Activated CD4-positive, alpha-beta T cell treated with anti-CD3 and anti-CD28 coated beads, Interleukin-2, Interleukin-6, amounts not matched to agents 100 ng/mL and 50 ng/mL, durations not matched to agents 16 hours and 8 hours (primary cell): ENCODE measurements around the gene NCK1.
A peak's percentile ranks its signal among the peaks of the same experiment; 100 is the strongest.

Experiments used
- DNase-seq: peaks from one replicate; pipeline ENCODE4 v3.0.0-alpha.2; 2020

Gene NCK1

DNA sequence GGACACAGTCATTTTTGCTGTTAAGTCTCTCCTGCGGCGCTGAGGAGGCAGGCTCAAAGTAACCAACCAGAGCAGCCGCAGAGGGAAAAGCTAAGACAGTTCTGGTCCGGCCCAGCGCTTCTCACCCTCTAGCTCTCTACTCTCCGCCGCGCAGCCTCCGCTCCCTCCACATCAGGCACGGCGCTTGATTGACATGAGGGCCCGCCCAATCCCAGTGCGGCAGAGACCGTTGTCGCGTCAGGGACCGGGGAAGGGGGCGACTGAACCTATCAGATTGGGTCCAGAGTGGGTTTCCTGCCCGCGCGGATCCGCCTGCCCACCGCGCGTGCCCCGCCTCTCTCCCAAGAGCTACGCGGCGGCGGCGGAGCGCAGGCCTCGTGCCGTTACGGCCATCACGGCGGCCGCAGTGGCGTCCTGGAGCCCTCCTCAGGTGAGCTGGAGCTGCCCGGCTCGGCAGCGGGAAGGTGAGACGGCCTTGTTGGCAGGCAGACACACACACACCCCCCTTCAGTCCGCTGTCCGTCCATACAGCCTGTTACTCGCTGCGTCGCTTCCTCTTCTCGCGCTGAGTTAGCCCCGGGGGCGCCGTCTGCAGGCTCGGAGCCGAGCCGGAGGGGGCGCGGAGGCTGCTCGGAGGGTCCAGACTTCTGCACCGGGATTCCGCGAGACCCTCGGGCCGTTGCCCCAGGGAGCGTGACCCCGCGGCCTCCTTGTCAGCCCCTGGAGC is at the start of gene NCK1:
Gene NCK1 (plus strand): TSS at position 319 of the 727 bp plus-strand sequence. CDS start 65,794 bp downstream, outside the sequence.
- peak; percentile 99 for DNase-seq

DNA sequence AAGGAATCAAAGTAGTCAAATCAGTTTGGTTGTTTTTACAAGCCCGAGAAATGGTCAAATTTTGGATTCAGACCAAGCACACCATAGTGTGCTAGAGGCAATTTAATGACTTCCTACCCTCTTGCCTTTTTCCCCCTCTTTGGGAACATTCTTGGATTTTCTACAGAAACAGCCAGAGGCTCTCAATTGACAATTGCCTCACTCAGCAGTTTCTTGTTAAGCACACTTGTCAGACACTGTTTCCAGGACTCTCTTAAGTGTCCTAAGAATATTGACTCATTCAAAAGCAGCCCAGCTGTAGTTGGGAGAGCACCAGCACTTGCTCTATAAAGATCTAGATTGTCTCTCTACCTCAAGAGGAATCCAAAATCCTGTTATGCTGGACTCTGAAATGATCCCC is 44.6 kb upstream of the NCK1 start:
- DNase-seq = no peak

DNA sequence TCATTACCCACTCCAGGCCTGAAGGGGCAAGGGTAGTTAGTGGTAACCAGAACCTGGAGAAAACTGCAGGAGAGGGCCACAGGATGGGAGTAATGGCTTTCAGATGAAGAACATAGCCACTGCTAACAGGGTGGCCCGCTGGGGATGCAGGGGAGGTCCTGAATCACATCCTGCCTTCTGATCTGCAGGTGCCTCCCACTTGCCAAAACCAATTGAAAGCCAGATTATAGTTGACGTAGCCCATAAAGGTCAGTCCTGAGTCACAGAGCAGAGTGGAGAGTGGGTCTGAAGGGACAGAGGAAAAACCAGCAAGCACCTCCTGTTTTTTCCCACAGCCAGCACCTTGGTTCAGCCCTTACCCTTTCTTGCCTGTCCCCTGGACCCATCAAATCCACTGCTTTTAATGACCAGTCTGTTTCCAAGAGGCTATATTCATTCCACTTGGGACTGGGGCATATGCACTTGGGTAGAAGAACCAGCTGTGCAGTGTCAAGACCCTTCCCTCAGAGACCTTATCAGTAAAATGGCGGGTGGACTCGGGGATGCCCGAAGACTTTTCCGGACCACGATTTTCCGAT is 43.7 kb upstream of the NCK1 start:
- peak; percentile 25 for DNase-seq

DNA sequence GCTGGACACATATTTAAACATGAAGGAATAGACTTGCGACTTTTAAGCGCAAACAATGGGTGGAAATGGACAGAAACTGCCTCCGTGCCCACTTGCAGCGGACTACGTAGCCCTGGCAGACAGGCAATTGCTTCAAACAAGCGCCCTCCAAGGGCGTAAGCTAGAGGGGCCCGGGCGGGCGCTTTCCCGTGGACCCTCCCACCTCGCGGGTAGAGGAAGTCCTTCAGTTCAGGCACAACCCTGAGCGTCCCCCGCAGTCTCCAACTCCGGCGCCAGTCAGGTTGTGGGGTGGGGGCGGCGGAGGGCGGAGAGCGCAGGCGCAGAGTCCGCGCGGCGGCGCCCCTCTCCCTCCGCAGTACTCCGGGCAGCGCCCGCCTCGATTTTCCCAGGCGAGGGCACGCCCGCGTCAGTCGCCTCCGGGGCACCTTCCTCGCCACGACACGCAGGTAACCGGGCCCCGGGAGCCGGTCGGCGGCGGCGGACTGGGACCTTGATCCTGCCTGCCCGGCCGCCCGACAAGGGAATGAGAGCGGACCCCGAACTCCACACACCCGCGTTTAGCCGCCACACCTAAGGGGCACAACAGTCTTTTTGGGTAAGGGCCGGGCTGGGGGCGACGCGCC is 43.1 kb upstream of the NCK1 start, which contains the start of gene SLC35G2:
Gene SLC35G2 (plus strand): TSS at position 358 of the 623 bp plus-strand sequence. CDS start 35,335 bp downstream, outside the sequence.
- peak; percentile 22 for DNase-seq

DNA sequence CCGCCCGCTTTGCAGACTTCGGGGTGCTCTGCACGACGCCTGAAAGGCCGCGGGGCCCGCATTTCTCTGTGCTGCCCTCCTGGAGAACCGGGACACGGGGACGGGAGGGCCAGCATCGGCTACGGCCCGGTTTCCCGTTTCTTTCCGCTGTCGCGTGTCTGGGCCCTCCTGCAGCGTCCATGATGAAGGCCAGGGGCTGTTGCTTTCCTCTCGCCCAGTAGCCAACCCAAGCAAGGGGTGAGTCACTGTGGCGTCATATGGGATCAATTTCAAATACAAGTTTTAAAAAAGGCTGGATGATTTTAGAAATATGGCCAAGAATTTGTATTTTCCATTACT is 42.6 kb upstream of the NCK1 start:
- peak; percentile 13 for DNase-seq

DNA sequence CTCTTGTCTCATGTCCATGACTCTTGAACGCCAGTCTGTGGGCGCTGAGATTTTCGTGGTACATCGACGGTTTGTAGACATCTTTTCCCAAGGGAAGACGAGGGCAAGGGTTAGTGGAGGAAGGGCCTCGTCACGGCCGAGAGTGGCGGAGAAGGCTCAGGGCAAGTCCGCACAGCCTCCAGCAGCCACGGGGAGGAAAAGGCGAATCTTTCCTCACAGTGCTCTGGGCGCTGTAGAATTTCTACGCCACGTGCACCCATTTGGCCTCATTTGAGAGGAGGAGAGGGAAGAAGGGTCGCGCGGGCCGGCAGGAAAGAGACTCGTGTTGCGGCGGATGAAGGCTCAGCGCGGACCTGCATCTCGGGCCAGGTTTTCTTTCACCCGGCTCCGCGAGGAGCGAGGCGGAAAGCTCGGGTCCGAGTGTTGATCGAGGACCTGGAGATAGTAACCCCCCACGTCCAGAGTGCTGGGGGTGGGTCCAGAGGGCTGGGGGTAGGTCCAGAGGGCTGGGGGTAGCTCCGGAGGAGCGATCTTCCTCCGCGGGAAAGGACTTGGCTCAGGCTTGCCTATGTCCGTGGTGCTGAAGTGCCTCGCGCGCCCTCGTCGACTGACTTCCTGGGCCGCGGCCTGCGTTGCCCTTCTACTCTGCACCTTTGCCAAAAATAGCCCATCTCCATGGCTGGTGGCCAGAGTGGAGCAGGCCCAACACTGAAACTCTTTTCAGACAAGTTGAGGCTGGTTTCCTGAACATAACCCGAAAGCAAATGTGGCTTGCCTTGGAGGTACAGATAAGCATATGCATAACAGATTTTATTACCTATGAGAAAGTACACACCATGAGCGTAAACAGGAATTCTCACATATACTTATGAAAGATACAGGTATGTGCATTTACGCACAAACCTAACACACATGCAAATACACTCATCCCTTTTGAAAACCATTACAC is 42.0 kb upstream of the NCK1 start:
- DNase-seq = peak; percentile 23

DNA sequence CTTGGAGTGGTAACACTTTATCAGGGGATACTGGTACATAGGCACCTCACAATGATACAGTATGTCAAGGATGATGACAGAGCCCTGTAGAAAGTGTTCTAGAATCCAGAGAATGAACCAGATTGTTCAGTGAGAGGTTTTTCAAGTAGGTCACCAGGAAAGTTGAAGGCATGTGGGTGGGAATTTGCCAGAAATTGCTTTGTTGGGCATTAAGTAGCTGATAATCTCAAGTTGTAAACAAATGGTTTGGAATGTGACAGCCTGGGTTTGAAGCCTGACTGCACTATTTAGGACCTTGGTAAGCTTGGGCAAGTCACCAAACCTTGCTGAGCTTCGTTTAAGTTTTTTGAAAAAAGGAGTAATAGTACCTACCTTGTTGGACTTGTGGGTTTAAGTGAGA is 30.5 kb upstream of the NCK1 start:
- DNase-seq = no peak

DNA sequence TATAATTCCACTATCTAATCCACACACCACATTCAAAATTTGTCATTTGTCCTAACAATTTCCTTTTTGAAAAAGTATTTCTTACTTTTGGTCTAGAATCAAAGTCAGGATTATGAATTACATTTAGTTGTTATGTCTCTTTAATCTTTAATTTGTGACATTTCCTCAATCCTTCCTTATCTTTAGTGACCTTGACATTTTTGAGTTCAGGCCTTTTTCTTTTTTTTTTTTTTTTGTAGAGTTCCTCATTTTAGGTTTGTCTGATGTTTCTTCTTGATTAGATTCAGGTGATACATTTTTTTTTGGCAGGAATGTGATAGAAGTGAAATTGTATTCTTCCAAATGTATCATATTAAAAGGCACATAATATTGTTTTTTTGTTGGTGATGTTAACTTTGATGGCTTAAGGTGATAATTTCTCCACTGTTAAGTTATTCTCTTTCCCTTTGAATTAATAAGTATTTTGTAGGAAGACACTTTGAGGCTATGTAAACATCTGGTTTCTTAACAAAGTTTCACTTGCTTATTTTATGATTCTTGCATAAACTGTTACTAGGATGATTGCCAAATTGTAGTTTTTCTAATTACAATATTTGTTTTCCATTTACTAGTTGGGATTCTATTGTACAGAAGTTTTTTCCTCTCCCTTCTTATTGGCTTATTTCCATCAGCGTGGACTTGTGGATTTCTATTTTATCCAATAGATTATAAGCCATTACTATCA is 26.8 kb upstream of the NCK1 start:
- no peak for DNase-seq

DNA sequence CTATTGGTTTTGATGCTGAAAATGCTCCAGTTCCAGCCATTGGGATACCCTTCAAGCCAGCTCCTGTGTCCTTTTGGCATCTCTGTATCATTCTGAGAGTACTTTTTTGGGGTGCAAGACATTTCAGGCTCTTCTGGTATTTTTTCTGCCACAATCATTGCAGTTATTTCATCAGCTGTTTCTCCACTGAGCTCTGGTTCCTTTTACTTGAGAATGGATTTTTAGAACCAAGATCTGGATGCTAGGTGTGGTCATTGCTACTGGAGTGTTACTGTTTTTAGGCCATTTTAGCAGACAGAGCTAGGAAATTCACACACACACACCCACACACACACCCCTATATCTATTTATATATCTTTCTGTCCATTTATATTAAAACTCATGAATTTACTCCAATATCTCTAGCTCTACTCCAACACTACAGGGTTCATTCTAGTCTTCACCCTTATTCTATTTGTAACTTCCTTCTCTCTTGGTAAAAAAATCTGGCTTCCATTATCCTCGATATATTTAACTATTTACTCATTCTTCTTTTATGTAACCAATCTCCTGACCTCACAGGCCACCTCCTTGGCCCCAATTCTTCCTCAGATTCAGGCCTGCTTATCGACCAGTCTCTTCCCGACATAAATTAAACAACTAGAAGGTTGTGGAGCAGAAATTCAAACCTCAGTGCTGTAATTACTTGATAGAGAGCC is 26.0 kb upstream of the NCK1 start:
- DNase-seq = no peak

DNA sequence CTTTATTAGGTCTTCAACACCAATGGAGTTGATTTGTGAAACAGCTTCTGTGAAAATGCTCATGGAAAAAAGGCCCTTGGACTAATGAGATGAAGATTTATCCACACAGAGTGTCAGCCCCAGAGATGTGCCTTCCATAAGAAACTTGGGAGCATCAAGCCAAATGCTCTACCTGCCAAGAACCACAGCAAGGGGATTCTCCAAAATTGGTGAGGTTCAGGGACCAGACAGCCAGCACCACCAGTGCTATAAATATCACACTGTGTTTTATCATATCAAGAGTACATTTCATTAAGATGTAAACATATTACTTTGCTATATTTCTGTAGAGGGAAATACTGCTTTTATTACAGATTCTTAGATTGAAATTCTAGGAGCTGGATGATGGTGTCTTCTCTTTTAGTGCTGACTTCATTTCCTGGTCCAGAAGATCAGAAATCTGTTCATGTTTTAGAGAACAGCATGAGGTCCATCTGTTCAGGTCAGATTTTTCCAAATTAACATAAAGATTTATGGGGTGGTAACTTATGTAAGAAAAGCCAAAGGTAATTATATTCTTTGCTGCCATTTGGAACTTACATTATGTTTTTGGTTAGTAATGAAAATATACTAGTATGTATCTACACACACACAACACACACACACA is 25.4 kb upstream of the NCK1 start:
- DNase-seq = no peak

DNA sequence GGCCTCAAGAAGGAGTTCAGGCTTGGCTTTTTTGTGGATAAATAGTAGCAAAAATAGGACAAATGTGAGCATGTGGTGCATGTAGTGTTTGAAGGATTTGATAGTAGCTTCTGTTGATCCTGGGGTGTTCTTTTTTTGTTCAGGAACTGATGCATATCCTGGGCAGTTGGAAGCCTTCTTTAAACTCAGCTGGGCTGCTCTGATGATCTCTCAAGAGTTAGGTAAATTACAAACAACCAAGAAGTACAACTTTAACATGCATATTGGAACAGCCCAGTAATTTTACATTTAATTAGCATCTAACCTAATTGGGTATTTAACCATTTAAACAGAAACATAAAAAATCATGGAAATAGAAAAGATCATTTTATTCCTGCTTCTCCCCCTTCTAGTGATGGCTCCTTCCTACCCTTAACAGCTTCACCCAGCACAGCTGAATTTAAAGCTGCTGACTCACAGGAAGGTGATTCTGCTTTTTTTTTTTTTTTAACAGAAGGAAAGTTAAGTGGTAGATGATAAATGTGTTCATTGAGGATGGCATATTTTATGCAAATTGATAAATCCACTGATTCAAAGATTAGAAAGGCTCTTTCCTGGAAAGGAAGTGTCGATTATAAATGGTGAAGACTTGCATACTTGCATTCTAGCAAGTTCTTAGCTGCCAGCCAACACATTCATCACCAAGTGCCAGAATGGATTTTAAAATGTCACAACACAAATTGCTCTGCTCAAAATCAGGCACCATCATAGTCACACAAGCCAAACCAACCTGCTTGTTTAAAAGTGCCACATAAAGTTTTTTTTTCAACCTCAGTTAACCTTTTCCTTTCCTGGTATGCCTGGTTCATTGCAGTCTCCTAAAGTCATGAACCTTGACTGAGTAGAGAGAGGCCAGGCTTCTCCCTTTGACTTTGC is 23.1 kb upstream of the NCK1 start:
- no peak for DNase-seq

DNA sequence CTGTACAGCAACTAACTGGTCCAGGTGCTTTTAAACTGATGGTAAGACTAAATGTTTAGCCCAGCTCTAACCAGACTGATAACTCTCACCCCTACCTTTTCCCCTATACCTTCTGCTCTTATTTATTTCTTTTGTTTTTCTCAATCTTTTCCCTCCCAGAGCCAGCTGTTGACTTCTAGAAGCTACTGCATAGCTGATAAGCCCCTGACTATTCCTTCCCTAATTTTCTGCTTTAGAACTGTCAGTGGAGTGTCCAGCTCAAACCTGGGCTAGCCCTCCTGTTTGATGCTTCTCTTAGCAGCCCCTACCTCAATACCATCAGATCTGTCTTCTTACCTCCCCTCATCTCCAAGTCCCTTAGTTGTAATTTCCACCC is 22.5 kb upstream of the NCK1 start:
- no peak for DNase-seq

DNA sequence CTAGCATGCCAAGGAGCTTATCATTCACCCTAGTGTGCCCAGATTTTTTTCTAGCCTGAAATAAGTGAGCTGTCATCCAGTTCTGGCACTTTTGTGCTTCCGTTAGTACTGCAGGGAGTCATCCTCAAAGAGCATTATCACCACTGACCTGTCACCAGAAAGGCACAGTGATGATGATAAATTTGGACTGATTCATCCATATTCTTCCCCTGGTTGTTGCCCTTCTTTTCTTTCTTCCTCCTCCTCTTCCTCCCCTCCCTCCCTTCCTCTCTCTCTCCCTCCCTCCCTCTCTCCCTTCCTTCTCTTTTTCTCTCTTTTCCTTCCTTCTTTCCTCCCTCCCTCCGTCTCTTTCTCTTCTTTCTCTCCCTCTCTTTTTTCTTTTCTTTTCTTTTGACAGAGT is 21.8 kb upstream of the NCK1 start:
- no peak for DNase-seq

DNA sequence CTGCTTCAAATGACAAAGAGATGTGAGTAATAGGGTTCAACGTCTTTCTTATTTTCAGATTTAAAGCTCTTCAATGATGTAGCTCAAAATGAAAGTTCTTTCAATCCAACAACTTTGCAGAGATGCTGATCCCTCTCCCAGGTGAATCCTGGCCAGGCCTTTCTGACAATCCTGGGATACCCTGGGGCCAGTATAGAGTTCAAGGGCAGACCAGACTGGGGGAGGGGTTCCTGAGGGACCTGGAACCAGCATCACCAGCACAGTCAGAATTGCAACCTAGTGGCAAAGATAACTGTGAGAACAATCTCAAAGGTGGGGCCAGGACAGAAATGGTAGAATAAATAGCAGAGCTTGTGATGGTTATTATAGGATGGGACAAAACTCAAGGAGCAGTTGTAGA is 19.7 kb upstream of the NCK1 start:
- no peak for DNase-seq

DNA sequence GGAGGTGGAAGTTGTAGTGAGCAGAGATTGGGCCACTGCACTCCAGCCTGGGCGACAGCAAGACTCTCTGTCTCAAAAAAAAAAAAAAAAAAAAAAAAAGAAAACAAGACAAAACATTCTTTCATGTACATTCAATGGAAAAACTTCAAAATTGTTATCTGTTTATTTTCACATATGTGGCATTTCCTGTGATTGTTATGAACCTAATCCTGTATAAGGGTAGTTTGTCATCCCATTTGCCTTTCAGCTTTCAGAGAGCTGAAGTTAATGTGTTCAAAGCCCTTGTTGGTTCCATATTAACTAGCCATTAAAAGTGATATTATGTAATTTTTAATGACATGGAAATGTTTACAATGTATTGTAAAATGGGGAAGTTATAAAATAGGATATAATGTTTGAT is 17.3 kb upstream of the NCK1 start:
- DNase-seq = no peak

DNA sequence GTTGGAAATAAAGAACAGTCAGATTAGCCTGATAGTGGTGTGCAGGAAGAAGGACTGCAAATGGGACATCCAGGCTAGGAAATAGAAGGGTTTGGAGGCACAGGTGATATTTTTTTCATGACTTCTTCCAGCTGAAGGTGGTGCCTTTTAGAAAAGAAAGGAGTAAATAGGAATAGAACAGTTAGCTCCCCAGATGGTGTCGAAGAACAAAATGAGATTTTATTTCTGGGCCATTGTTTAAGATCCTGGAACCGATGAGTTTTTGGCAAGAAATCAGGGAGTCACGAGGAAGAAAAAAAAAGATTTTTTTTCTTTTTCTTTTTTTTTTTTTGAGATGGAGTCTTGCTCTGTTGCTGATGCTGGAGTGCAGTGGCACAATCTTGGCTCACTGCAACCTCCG is 9.8 kb upstream of the NCK1 start:
- DNase-seq = no peak

DNA sequence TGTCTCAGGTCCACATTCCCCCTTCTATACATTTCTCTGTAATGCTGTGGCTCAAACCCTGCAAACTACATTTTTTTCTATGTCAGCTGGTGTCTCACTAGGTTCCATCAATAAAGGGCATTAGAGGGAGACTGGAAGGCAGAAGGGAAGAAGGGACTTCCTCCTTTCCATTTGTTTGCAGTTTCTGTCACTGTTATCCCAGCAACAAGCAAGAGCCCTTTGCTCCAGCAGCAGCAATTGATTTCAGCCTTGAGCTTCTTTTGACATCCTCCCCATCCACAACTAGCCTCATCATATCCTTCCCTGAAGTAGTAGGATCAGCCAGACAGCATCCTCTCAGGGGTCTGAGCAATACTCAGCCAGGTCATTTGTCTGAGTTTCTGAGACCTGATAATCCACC is 5.3 kb upstream of the NCK1 start:
- DNase-seq = no peak

DNA sequence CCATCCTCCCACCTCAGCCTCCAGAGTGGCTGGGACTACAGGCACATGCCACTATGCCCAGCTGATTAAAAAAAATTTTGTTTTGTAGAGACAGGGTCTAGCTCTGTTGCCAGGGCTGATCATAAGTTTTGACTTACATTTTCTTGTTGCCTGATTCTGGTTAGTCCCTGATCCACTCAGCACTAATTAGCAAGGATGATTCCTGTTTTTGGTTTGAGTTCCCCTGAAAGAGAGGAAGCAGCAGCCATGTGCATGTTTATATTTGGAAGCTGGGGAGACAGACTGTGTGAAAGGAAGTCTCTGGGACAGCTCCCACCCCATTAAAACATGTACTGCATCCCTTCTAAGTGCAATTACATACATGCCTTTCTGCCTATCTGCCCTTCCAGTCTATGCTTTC is 3.6 kb upstream of the NCK1 start:
- DNase-seq = no peak

DNA sequence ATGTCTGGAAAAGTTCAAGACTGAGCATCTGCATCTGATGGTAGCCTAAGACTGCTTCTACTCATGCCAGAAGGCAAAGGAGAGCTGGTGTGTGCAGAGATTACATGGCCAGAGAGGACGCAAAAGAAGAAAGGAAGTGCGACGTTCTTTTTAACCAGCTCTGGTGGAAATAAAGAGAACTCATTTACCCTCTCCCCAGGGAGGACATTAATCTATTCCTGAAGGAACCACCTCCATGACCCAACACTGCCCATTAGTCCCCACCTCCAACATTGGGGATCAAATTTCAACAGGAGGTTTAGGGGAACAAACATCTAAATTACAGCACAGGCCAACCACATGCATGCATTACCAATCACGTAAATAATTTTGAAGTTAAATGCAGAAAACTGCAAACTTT is 1.5 kb upstream of the NCK1 start:
- DNase-seq = no peak

DNA sequence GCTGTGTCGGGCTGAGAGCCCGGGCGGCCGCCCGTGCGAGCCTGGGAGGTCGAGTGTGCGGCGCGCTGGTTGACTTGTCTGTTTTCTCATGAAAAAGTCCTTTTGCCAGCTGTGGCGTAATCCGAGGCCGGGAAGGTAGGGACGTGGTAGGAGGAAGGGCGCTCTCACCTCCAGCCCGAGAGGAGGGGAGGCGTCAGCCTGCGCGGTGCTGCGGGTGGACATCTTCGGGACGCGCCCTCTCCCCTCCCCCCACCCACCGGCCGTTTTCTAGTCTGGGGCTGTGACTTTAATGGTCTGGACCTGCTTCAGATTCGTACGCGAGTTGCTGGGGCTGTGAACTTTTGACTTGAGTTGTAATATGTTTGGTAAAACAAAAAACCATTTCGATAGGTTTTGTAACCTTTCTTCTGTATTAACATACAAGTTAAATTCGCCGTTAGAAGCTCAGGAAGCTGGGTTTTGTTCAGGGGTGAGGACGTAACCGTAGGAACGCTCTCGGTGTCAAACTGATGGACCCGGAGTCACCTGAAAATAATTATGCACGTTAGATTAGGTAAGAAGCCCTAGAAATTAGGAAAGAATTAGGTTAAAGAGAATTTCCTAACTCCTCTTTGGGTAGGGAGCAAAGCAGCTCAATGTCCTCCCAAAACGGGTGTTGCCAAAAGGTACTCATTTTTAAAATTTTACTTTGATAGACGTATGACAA is 762 bp downstream of the NCK1 start:
- DNase-seq = peak; percentile 59
